Fibroblast of lung (primary cell): ENCODE results near the gene CYS1.

ENCODE experiments used
- EZH2 ChIP-seq: IDR thresholded peaks from 2 replicates; pipeline ENCODE4 v1.5.1; 2012; ENCODE audit warnings: low read length, control low read depth, mild to moderate bottlenecking; ENCODE audit errors: missing control alignments
- TF ChIP-seq, protein P1 (sequence below), 2 donors: IDR thresholded peaks in 1 of 2; conservative IDR thresholded peaks in 1 of 2; 1 replicate in 1 of 2; 2 replicates in 1 of 2; pipeline ENCODE4 v1.5.1; 2011 to 2012; ENCODE audit warnings: low read length in 2 of 2, control low read depth in 1 of 2, inconsistent platforms in 1 of 2, low read depth in 1 of 2, mild to moderate bottlenecking in 1 of 2

DNA sequence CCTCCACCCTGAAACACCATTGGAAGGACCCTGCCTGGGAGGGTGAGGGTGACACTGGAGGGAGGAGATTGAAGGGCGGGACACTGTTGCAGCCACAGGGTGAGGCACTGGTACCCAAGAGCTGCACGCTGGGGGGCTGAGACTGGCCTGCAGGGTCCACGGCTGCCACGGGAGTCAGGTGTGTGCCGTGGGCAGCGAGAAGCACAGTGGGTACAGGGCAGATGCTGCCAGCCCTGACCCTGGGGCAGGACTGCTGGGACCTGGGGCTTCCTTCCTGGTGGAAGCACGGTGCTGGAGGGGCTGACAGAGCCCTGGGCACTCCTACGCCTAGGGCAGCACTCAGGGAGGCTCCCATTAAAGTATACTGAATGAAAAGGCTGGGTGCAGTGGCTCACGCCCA is 16.6 kb downstream of the CYS1 start:
- TF ChIP-seq, protein P1, sequence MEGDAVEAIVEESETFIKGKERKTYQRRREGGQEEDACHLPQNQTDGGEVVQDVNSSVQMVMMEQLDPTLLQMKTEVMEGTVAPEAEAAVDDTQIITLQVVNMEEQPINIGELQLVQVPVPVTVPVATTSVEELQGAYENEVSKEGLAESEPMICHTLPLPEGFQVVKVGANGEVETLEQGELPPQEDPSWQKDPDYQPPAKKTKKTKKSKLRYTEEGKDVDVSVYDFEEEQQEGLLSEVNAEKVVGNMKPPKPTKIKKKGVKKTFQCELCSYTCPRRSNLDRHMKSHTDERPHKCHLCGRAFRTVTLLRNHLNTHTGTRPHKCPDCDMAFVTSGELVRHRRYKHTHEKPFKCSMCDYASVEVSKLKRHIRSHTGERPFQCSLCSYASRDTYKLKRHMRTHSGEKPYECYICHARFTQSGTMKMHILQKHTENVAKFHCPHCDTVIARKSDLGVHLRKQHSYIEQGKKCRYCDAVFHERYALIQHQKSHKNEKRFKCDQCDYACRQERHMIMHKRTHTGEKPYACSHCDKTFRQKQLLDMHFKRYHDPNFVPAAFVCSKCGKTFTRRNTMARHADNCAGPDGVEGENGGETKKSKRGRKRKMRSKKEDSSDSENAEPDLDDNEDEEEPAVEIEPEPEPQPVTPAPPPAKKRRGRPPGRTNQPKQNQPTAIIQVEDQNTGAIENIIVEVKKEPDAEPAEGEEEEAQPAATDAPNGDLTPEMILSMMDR (conservative IDR thresholded peaks at IDR 0.05 in 1 of 2, IDR thresholded peaks at IDR 0.05 in 1 of 2; ENCODE audit: low read depth in 1 of 2, low read length in 2 of 2), result no peak
- TF ChIP-seq EZH2, result no peak
